Fibroblast of skin of back (primary cell): Measurements from ENCODE around the gene KCNJ6.

Experiments used
- DNase-seq: peaks from one replicate; pipeline ENCODE4 v3.0.0-alpha.2; 2013

The KCNJ6 gene

DNA sequence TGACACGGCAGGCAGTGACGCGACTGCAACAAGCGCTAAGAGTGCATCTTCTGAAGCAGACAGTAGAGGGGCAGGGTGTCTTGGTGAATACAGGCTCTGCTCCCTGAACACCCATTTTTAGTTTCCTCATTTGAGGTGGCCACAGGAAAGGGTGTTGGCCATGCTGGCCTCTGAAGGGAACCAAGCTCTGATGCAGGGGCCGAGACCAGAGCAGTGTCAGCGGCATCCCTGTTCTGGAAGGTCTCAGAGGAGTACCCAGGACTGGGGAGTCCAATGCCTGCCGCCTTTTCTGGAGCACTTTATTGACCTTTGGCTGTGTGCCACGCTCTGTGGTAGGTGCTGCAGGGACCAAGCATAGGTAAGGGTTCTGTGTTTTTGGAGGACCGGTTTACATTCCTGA is 100.4 kb downstream of the KCNJ6 start:
- DNase-seq: no peak

DNA sequence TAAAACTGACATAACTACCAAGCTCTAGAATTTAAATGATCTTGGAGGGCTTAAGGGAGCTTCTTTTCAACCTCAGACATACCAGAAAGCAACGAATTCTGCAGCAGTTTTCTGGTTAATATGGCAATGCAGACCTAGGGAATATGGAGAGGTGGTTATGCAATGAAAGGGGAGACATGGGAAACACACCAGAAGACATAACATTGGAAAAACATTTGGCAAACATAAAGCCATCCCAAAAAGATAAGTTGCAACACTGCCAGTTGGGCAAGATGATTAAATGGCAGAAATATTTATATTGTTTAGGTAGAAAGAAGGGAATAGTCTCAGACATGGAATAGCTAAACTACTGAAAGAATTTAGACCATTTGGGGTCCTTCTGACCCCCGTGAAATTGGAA is 104.5 kb downstream of the KCNJ6 start:
- no peak for DNase-seq

DNA sequence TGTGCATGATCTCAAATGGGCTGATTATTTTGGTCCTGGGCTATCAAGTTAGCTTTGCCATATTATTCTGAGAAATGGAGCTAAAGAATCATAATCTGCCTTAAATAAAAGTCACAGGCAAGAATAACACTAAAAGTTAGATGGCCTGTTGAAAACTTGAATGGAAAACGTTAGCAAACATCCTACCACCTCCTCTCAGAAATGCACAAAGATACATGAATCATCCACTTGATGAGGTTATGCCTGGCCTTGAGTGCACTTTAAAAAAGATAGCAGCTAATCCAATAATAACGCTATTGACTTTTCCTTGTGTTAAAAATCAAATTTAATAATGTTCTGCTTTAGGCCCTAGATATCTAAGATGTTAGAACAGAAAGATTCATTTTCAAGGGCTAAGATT is 108.0 kb downstream of the KCNJ6 start:
- no peak for DNase-seq

DNA sequence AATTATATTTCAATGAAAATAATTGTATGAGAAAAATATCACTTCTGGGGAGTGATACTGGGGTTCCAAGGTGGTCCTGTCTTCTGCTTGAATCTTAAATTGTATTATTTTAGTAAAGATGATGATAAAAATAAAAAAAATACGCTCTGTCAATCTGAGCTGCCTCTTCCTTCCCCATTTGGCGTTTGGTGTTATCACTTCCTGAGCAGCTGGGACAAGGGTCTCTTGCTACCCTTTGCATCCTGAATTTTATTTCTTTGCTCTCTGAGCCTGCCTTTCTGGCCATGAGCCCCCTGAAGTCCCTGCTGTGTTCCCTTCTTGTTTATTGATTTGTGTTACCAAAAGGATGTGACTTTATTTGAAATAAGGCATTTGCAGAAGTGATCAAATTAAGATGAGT is 111.0 kb downstream of the KCNJ6 start:
- no peak for DNase-seq

DNA sequence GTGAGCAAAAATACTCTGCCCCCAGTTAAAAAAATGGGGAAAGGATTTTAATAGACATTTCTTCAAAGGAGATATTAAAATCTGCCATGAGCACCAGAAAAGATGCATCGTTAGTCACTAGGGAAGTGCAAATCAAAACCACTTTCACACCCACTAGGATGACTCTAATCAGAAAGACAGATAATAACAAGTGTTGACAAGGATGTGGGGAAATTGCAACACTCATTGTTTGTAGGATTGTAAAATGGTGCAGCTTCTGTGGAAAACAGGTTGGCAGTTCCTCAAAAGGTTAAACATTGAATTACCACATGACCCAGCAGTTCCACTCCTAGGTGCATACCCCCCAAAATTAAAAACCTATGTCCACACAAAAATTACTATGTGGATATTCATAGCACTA is 112.3 kb downstream of the KCNJ6 start:
- DNase-seq: no peak

DNA sequence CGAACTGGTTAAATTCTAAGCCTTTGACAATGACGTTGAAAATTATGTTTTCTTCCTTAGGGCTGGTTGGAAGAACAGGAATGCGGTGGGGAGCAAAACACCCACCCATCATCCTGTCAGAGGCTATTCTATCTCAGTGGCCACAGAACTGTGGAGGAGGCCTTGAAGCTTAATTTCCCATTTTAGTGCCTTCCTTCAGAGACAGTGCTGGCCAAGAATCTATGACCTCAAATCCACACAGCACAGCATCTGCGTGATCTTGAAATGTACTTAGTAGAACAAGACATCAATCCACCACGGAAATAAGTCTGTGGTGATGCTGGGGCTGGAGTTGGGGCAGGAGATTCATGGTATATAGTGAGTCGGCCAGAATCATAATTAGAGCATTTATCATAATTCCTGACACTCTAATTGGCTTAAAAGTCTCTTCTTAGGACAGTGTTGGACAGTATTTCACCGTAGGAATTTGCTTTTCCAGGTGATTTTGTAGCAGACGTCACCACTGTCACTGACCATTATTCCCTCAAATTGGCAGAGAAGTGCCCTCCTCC is 113.1 kb downstream of the KCNJ6 start:
- no peak for DNase-seq

DNA sequence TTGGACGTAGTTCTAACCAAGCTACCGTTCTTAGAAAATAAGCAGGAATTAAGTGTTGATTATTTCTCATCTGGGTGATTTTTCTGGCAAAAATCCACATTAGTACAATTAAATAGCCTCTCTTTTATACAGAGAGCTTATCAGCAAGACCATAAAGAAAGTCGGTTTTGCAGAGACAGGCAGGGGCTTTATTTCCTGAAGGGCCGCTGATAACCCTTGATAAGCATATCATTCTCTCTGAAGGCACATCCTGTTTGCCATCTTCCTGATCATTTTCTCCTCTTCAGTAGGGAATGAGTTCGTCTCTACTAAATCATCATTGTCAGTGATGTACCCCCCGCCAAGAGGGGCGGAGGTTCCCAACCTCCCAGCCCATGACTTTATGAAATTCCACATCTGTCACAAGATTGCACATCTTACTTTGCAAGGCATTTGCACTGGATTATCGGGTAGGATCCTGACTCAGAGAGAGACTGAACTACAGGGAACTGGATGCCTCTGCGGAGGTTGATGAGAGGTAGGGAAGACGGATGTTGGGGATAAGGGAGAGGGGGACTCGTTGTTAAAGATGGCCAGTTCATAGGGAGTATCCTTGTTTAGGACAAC is 115.7 kb downstream of the KCNJ6 start:
- peak; percentile 80 for DNase-seq

DNA sequence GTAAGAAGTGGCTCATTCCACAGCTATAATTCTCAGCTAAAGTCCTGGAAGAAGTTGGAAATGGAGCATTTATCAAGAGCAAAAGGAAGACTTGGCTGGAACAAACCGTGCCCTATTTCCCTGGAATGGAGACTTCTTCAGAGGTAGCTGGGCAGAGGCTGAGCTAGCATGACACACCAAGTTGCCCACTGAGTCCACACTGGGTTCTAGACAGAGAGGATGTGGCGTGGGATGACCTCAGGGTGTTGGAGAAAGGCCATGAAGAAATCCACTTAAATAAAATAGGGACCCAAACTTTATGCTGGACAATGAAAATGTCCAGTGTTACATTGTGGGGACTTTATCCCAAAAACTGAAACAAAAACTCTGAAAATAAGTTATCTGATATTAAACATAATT is 116.2 kb downstream of the KCNJ6 start:
- no peak for DNase-seq

DNA sequence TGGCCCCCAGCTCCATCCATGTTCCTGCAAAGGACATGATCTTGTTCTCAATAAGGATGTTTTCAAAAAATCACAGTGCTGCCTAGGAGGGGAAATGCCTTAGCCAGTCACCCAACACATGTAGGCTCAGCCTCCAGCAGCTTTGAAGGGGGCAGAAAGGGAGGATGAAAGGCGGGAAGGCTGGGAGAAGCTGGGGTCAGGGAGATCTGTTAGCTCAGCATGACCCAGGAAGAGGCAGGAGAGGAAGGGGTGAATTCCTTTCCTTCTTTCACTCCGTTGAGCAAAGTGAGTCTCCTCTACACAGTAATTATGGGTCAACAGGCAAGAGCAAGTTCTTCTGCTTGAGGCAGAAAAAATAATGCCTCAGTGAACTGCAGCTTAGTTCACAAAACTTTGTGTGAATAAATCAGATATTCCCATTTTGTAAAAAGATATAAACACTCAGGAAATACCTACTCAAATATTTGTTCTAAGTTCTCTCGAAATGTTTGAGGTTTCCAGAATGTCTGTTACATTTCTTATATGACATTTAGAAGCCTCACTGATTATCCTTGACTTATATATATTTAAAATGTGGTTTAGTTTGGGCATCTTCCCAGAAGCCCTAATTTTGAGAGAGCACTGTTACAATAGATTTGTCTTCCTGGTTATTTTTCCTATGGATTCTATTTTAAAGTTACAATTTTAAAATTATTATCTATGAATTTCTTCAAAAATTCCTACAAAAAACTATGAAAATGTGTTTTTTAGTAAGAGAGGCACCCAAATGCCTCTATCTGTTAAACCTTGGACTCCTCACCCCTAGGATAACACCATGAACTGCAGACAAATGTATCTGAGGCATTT is 116.8 kb downstream of the KCNJ6 start:
- peak; percentile 45 for DNase-seq

DNA sequence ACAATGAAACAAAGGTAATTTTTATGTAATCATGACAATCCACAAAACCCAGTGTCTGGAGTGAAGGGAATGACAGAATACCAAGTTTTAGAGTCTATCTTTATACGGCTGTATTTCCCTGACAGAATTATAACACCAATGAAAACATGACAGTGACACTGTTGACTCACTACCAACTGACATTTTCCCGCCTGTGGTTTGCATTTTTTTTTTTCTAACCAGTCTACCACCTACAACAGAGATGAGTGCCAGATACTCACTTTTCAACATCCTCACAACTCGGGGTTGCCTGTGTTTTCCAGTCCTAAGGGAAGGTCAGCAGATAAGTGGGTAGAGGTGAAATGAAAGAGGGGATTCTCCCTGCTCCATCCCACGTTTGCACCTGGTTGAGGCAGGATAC is 118.9 kb downstream of the KCNJ6 start:
- DNase-seq: peak; percentile 48

DNA sequence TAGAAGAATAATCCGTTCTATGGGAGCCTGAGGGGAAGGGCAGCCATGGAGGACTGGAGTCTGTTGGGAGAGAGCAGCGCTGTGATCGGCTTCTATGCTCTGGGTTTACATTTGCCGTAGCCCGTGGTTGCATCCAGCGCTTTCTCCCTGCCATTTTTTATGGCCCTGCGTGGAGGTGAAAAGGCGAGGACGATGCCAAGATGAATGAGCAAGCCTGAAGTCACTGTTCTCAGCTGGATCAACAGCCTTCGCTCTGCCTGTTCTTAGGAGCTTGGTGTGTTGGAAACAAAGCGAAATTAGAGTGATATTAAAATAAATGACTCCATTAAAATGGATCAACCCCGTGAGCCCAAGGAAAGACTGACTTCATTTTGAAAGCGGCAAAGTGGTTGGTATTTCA is 120.2 kb downstream of the KCNJ6 start:
- DNase-seq: no peak

DNA sequence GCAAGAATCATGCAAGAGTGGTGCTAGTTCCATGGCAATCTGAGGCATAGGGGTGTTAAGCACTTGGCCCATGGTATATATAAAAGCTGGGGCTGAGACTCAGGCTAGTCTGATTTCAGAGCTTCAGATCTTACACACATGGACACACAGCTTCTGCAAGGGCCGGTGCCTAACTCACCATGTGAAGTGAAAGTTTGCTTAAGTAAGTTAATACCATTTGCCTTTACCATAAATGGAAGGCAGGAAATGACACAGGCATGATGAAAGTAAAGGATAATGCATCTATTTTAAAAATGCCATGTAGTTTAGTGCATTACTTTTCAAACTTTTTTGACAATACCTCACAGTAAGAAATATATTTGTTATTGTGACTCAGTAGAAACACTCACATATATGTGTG is 122.6 kb downstream of the KCNJ6 start:
- DNase-seq: peak; percentile 81

DNA sequence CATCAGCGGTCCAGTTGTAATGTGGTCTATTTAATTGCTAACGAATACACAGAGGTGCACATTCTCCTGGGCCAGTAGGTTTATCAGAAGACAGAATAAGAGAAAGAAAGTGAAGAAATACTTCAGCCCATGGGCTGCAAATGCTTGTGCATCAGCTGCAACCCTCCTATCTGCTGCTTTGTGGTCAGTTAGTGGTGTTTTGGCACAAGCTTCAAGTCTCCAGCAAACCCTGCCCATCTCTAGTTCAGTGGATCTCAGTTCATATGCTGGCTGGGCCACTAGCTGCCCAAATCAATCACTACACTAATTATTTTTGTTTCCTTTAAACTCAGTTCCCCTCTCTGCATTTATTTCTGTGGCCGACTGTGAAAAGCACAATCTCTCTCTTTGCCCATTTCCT is 124.2 kb downstream of the KCNJ6 start:
- no peak for DNase-seq

DNA sequence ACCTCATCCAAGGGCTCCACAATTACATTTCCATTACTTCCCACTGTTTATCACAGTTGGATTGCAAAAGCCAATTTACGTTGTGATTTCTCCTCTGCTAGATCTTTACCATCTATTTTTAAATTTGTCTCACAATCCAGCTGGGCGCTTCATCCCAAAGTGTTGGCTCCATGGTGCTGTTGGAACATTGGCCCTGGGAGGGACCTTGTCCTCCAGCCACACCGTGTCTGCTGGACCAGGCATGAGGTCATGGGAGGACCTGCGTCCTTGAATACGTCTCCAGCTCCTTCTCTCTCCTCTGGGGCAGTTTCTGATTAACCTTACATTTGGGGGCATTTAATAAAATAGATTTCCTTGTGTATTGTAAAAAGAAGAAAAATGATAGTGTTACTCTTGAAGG is 125.4 kb downstream of the KCNJ6 start:
- DNase-seq: no peak

DNA sequence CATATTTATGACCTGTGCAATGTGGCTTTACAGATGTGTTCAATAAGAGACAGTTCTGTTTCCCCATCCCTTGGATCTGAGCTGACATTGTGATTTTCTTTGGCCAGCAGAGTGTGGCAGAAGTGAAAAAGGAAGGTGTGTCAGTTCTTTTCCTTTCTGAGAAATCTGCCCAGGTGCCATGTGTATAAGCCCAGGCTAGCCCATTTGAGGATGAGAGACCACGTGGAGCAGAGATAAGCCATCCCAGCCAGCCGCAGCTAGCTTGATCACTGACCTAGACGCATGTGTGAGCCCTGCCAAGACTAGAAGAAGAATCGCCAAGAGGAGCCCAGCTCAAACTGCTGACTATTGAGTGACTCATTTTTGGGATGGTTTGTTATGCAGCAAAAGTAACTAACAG is 127.8 kb downstream of the KCNJ6 start:
- DNase-seq: no peak

DNA sequence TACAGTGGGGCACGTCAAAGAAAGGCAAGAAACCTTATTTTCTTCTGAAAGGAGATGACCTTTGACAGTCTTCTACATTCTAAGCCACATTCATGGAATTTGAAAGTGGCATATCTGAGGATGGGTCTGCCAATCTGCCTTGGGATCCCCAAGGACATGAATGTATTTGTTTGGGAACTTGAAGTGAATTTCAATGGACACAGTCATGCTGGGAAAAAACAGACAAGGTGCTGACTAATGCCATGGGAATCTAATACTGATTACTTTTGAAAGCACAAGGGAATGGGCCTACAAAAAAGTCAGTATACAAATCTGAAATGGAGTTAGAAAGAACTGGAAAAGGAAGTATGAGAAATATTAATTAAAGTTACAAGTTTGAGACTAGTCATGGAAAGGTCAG is 128.8 kb downstream of the KCNJ6 start:
- peak; percentile 98 for DNase-seq

DNA sequence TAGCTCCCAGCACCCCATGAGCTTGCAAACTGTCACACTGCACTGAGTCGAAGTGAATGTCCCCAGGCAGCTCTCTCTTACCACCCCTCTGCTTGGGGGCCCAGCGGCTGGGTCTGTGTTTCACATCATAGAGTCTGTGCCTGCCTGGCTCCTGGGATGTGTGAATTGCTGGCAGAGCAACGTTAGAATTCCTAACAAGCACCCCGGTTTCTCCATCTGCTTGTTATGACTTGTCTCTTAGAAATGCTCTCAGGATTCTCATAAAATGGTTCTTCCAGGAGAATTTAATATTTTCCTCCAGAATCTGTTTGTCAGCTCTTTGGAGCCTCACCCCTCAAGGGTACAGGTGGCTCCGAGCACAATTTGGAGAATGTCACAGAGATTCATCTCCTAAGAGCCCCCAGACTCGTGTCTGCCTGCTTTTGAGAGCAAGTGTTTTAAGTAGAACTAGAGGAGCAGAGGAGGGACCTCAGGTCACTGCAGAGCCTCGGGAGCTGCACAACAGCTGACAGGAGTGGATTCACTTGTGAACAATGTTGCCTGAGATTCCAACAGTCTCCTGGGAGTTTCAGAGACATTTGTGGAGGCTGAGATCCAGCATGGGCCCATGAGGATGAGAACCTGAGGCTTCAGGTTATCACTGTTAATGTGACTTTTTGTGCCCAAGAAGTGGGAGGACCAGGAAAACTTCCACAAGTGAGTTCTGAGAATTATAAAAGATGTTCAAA is 131.5 kb downstream of the KCNJ6 start:
- DNase-seq: peak; percentile 76

DNA sequence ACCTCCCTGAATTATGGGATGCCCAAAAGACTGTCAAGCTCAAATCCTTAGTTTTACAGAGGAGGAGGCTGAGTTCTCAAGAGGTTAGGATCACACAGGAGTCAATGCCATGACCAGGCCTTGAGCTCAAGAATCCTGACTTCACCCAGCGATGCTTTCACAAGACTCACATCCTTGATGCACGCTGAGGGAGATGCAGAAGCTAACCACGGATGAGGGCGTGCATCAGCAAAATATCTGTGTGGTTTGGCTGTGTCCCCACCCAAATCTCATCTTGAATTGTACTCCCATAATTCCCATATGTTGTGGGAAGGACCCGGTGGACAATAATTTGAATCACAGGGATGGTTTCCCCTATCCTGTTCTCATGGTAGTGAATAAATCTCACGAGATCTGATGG is 133.2 kb downstream of the KCNJ6 start:
- DNase-seq: peak; percentile 74

DNA sequence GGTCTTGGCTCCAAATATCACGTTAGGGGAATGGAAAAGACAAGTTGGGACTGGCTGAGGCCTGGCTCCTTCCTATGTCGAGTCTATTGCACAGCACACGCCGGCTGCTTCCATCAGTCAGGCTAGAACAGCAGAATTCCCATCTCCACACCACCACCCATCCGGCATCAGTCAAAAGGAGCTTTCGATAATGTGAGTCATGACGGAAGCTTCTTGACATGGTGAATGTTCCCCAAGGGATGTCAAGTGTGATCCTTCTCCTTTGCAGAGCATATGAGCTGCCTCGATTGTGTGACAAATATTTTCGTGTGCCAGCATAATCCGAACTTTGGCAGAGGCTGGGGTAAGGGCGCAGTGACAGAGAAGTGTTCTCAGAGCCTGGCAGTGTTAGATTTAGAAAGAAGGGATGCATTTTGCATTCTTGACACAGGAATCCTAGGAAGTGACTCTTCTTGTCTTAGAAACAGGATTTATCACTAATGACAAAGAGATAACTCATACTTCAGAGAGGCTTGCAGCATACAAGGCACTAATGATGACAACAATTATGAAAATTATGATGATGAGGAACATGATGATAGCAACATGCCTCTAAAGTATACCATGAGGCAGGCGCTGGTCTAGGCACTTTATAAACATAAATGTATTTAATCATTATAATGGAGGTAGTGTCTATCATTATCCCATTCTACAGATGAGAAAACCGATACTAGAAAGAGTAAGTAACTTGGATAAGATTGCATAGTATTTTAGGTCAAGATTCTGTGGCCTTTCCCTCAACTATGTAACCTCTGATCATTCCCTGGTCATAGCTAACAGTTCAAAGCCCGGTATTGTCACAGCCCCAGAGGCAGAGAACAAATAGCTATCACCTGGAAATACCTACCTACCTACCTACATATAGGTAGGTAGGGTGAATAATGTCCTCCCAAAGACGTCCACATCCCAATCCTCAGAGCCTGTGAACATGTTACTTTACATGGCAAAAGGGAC is 135.0 kb downstream of the KCNJ6 start:
- DNase-seq: peak; percentile 48

DNA sequence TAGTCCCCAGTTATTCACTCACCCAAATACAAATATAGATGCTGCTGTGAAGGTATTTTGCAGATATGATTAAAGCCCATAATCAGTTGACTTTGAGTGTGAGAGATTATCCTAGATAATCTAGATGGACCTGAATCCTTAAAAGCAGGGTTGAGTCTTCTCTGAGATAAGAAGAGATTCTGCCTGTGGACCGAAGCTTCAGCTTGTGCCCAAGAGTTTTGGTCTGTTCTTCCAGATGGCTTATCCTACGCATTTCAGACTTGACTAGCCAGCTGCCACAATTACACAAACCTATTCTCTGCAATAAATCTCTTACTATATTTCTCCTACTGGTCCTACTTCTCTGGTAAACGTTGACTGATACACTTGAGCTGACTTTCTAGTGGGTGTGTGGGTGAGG is 145.1 kb downstream of the KCNJ6 start:
- DNase-seq: no peak

DNA sequence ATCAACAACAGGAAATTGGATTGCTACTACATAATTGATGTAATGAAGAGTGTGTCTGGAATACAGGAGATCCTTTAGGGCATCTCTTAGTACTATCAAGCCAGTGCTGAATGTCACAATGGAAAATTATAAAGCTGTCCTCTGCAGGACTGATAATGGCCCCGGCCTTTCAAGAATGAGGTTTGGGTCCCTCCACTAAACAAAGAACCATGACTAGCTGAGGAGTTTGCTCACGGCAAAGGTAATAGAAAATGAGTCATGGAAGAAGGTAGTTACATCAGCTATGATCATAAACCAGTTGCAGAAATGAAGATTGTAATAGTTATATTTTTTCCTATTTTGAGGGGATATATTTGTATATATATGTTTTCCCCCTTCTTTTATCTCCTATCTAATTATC is 145.8 kb downstream of the KCNJ6 start:
- DNase-seq: no peak

DNA sequence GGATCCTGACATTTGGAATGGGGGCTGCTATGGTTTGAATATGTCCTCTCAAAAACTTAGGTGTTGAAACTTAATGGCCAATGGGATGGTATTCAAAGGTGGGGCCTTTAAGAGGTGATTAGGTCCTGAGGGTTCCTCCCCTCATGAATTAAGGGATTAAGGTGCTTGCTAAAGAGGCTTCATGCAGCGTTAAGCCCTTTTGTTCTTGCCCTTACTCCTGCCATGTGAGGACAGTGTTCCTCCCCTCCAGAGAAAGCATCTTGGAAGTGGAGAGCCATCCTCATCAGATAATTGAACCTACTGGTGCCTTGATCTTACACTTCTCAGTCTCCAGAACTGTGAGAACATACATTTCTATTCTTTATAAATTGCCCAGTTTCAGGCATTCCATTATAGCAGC is 146.6 kb downstream of the KCNJ6 start:
- DNase-seq: no peak
